PC-3 (cell line): ENCODE measurements around the gene TEKTIP1. TPM values are rescaled to one million over a fixed set of nuclear protein-coding genes. Genes with fewer than 3 reads are reported as not detected.
A peak's percentile ranks its signal among the peaks of the same experiment; 100 is the strongest.

Experiments
- ATAC-seq: fragments of 200-7000 bp; cut with Tn5 transposase; 2 replicates; pipeline ENCODE4 v1.9.1; 2020; ENCODE audit warnings: mild to moderate bottlenecking, moderate library complexity
- Bru-seq: library from RNA; stranded (reverse); fragments of 400-500 nt; gene quantifications from one replicate; lab custom pipeline; 2021; lab: Mats Ljungman, UMichigan
- BruChase-seq, 2 experiments: library from RNA; stranded (reverse); fragments of 400-500 nt; gene quantifications; one replicate each; lab custom pipeline; 2021; lab: Mats Ljungman, UMichigan
- BruUV-seq: library from RNA; stranded (reverse); fragments of 400-500 nt; replicated peaks from 2 replicates; lab custom pipeline; 2021; lab: Mats Ljungman, UMichigan
- CTCF ChIA-PET: fragments of 300-600 bp; sonication (Branson Sonifier 250); formaldehyde crosslinking; loops from one replicate; lab custom pipeline; 2022; ENCODE audit warnings: antibody characterized with exemption; lab: Charles Lee
- POLR2A ChIA-PET: fragments of 300-600 bp; sonication (Branson Sonifier 250); formaldehyde crosslinking; loops from one replicate; lab custom pipeline; 2022; ENCODE audit warnings: antibody characterized with exemption; ENCODE audit not compliant: unreplicated experiment; lab: Charles Lee
- DNase-seq: peaks from one replicate; pipeline ENCODE4 v3.0.0-alpha.2; 2015
- H2AFZ ChIP-seq: fragments of 300-600 bp; sonication (generic); 2 replicates; pipeline ENCODE4 v1.6.0; 2016; ENCODE audit warnings: antibody characterized with exemption, low read length
- H3F3A ChIP-seq: fragments of 300-600 bp; sonication (generic); one replicate; pipeline ENCODE4 v1.6.0; 2017; ENCODE audit warnings: antibody characterized with exemption, low read length, control low read depth, mild to moderate bottlenecking; ENCODE audit not compliant: unreplicated experiment
- H3K27ac ChIP-seq: fragments of 300-600 bp; sonication (generic); 2 replicates; pipeline ENCODE4 v1.5.1; 2016; ENCODE audit warnings: mild to moderate bottlenecking, low read length
- H3K27me3 ChIP-seq: fragments of 300-600 bp; sonication (generic); 2 replicates; pipeline ENCODE4 v1.6.1; 2016; ENCODE audit warnings: low read length, mixed read lengths
- H3K36me3 ChIP-seq: fragments of 300-600 bp; sonication (generic); 2 replicates; pipeline ENCODE4 v1.6.1; 2016; ENCODE audit warnings: low read depth, mixed run types, low read length, mixed read lengths
- H3K4me1 ChIP-seq: fragments of 300-600 bp; sonication (generic); 2 replicates; pipeline ENCODE4 v1.5.1; 2016; ENCODE audit warnings: low read length; ENCODE audit not compliant: insufficient read depth
- H3K4me2 ChIP-seq: fragments of 300-600 bp; sonication (generic); 2 replicates; pipeline ENCODE4 v1.6.0; 2016; ENCODE audit warnings: low read length
- H3K4me3 ChIP-seq: fragments of 300-600 bp; sonication (generic); 2 replicates; pipeline ENCODE4 v1.5.1; 2016; ENCODE audit warnings: mild to moderate bottlenecking, low read length, mixed read lengths
- H3K79me2 ChIP-seq: fragments of 300-600 bp; sonication (generic); 2 replicates; pipeline ENCODE4 v1.6.1; 2017; ENCODE audit warnings: low read length, mixed read lengths
- H3K9ac ChIP-seq: fragments of 300-600 bp; sonication (generic); 2 replicates; pipeline ENCODE4 v1.6.0; 2016; ENCODE audit warnings: mild to moderate bottlenecking, low read length
- H3K9me2 ChIP-seq: fragments of 300-600 bp; sonication (generic); replicated peaks from 2 replicates; pipeline ENCODE4 v1.6.1; 2016; ENCODE audit warnings: mixed run types, low read length, mixed read lengths
- H3K9me3 ChIP-seq: fragments of 300-600 bp; sonication (generic); 2 replicates; pipeline ENCODE4 v1.6.1; 2016; ENCODE audit warnings: low read length, mixed read lengths
- H4K20me1 ChIP-seq: fragments of 300-600 bp; sonication (generic); 2 replicates; pipeline ENCODE4 v1.6.1; 2016; ENCODE audit warnings: low read length, mixed read lengths
- CTCF ChIP-seq: fragments of 300-600 bp; sonication (generic); conservative IDR thresholded peaks from 2 replicates; pipeline ENCODE4 v1.5.1; 2017; ENCODE audit warnings: antibody characterized with exemption, low read depth, mild to moderate bottlenecking, low read length
- EZH2 ChIP-seq: fragments of 300-600 bp; sonication (generic); IDR thresholded peaks from one replicate; pipeline ENCODE4 v1.6.1; 2017; ENCODE audit warnings: antibody characterized with exemption, mild to moderate bottlenecking, low read length; ENCODE audit not compliant: unreplicated experiment
- EZH2phosphoT487 ChIP-seq: fragments of 300-600 bp; sonication (generic); IDR thresholded peaks from 2 replicates; pipeline ENCODE4 v1.6.1; 2018; ENCODE audit warnings: mild to moderate bottlenecking, antibody characterized with exemption, low read length, borderline replicate concordance
- intact Hi-C: fragments of 100-400 bp; cut with micrococcal nuclease; formaldehyde crosslinking; loops from 2 replicates; pipeline ENCODE4 v1.9.0; 2023
- long read RNA-seq: library from polyadenylated mRNA; unstranded; transcript quantifications from one replicate; pipeline ENCODE4 v2.0.0, GENCODE V29; 2021; ENCODE audit not compliant: unreplicated experiment
- total RNA-seq: library from RNA; depleted of rRNA; stranded (reverse); fragments of >200 nt; gene quantifications from 2 replicates; pipeline ENCODE4 v1.2.3, GENCODE V29; 2014; rRNA removed

TEKTIP1 gene
- total RNA-seq, result not detected in 2 replicates
- Bru-seq, nascent RNA, result percentile 32 among the genes with signal in this experiment
- BruChase-seq, experiment 1, labeled RNA remaining after a 6-hour chase, result percentile 40 among the genes with signal in this experiment
- BruChase-seq, experiment 2, labeled RNA remaining after a 2-hour chase, result percentile 37 among the genes with signal in this experiment
- long read RNA-seq, partial matches to known transcripts, result 0 of 2 reads
- long read RNA-seq, other reads (novel, unspliced or antisense), result 2 of 2 reads

GRCh38 chr19:3538965-3539755 lies at the start of gene TEKTIP1:
TEKTIP1 (plus strand) TSS chr19:3539174; CDS start chr19:3539178, 4 bp downstream.
- POLR2A ChIA-PET, result no interaction called here
- BruUV-seq, result TSS peak; percentile 18
- peak; percentile 19; the same call in 1 of the 2 replicates for ATAC-seq

GRCh38 chr19:3491396-3492119 lies 47.4 kb upstream of the TEKTIP1 start:
- Histone ChIP-seq H3K27ac (no peak overlapping the region), H3K9ac (no peak overlapping the region), H3K4me1 (no peaks in the 10 kb centered on the region), H3K36me3 (no peaks in the 10 kb centered on the region; the same call in 1 of the 2 replicates), H3K27me3 (no peaks in the 10 kb centered on the region), H3F3A (no peaks in the 10 kb centered on the region), H3K9me2 (no peaks in the 10 kb centered on the region), H4K20me1 (no peaks in the 10 kb centered on the region), H3K4me3 (no peak overlapping the region), H2AFZ (no peak overlapping the region), H3K4me2 (no peak overlapping the region), H3K9me3 (no peaks in the 10 kb centered on the region), H3K79me2 (no peaks in the 10 kb centered on the region)
- intact Hi-C loops, result no loop called here
- DNase-seq (no peak), ATAC-seq (no peak)
- TF ChIP-seq EZH2phosphoT487 (no peak), EZH2 (no peak), CTCF (no peak)
- CTCF ChIA-PET, result no interaction called here
- POLR2A ChIA-PET, result no interaction called here
- BruUV-seq, result no TSS peak

More at GRCh38 chr19:3538965-3539755, at the start of gene TEKTIP1:
- DNase-seq, result no peak
- Histone ChIP-seq H3K4me3 (no peak within 1 kb of the TSS), H3K9me3 (no peaks in the 10 kb centered on the region), H3K27me3 (no peaks in the 10 kb centered on the region), H3K9me2 (no peaks in the 10 kb centered on the region), H3K36me3 (no peaks in the 10 kb centered on the region), H3K4me2 (no peak within 1 kb of the TSS), H3K4me1 (no peaks in the 10 kb centered on the region), H3K79me2 (no peaks in the 10 kb centered on the region), H3F3A (no peaks in the 10 kb centered on the region), H3K9ac (no peak within 1 kb of the TSS), H3K27ac (no peak within 1 kb of the TSS), H4K20me1 (no peaks in the 10 kb centered on the region), H2AFZ (no peak within 1 kb of the TSS)
- TF ChIP-seq EZH2phosphoT487, result no peak
- TF ChIP-seq CTCF, result no peak
- TF ChIP-seq EZH2, result no peak
- CTCF ChIA-PET, result no interaction called here
- intact Hi-C loops, result no loop called here
